ENCODE results near the gene GEMIN7. TPM values are rescaled to one million over a fixed set of nuclear protein-coding genes. Genes with fewer than 3 reads are reported as not detected.

GEMIN7 gene
- total and polyA plus RNA-seq, 12 donors = 4.0 to 29.0 (median 16.3) TPM

GRCh38 chr19:45121827-45122345, 42.8 kb downstream of the GEMIN7 start:
- no peaks in the 10 kb centered on the region for H3K27me3 ChIP-seq
- WGBS, 4 donors = 83 to 89% (median 86%) methylated on average over 3 to 11 of the region's 11 CpGs
- no peaks in the 10 kb centered on the region for H3K36me3 ChIP-seq (replicated peaks in 1 of 2)
- DNase-seq = no peak
- TF ChIP-seq CTCF (IDR thresholded peaks at IDR 0.05) = no peak
- TF ChIP-seq POLR2A (IDR thresholded peaks at IDR 0.05) = no peak
- no peaks in the 10 kb centered on the region for H3K9me3 ChIP-seq (replicated peaks in 1 of 3)
- H3K4me1 ChIP-seq (replicated peaks in 1 of 2) = peaks cover 24 to 53% of the 10 kb centered on the region in 2 donors
- no peak overlapping the region for H3K27ac ChIP-seq
- no peak overlapping the region for H3K4me3 ChIP-seq
- intact Hi-C loops (cut with DNase I) = no loop called here

GRCh38 chr19:45122832-45123231, 43.8 kb downstream of the GEMIN7 start:
- TF ChIP-seq POLR2A (IDR thresholded peaks at IDR 0.05) (no peak), CTCF (IDR thresholded peaks at IDR 0.05) (no peak)
- Histone ChIP-seq H3K9me3 (replicated peaks in 1 of 3) (no peaks in the 10 kb centered on the region), H3K4me1 (replicated peaks in 1 of 2) (peaks cover 17 to 45% of the 10 kb centered on the region in 2 donors), H3K27ac (peak overlapping the region in 1 of 5 donors; percentile 26), H3K4me3 (no peak overlapping the region), H3K36me3 (replicated peaks in 1 of 2) (no peaks in the 10 kb centered on the region), H3K27me3 (no peaks in the 10 kb centered on the region)
- intact Hi-C loops (cut with DNase I) = no loop called here
- WGBS, 4 donors = 39 to 51% (median 42%) methylated on average over 6 of the region's 6 CpGs
- no peak for DNase-seq

- Histone ChIP-seq H3K4me3 (no peak overlapping the region), H3K36me3 (replicated peaks in 1 of 2) (no peaks in the 10 kb centered on the region), H3K4me1 (replicated peaks in 1 of 2) (peaks cover 11 to 40% of the 10 kb centered on the region in 2 donors), H3K9me3 (replicated peaks in 1 of 3) (no peaks in the 10 kb centered on the region), H3K27me3 (no peaks in the 10 kb centered on the region), H3K27ac (peak overlapping the region in 1 of 5 donors; percentile 26)
- TF ChIP-seq POLR2A (IDR thresholded peaks at IDR 0.05) (no peak), CTCF (IDR thresholded peaks at IDR 0.05) (no peak)
- WGBS, 4 donors = 77 to 81% (median 77%) methylated on average over 6 to 9 of the region's 9 CpGs; no CpG with 5 or more reads in 1 of the 4 donors
- DNase-seq = no peak
- intact Hi-C loops (cut with DNase I) = no loop called here
These were observed 44.4 kb downstream of the GEMIN7 start for GRCh38 chr19:45123440-45123850.

GRCh38 chr19:45124021-45124420, 45.0 kb downstream of the GEMIN7 start:
- intact Hi-C loops (cut with DNase I) = no loop called here
- Histone ChIP-seq H3K36me3 (replicated peaks in 1 of 2) (no peaks in the 10 kb centered on the region), H3K4me1 (replicated peaks in 1 of 2) (peaks cover 7 to 40% of the 10 kb centered on the region in 2 donors), H3K27me3 (no peaks in the 10 kb centered on the region), H3K27ac (no peak overlapping the region), H3K9me3 (replicated peaks in 1 of 3) (no peaks in the 10 kb centered on the region), H3K4me3 (no peak overlapping the region)
- no peak for DNase-seq
- WGBS, 4 donors = 82 to 89% (median 87%) methylated on average over 6 of the region's 6 CpGs
- no peak for TF ChIP-seq POLR2A (IDR thresholded peaks at IDR 0.05)
- TF ChIP-seq CTCF (IDR thresholded peaks at IDR 0.05) = no peak

Measured in adrenal gland (tissue), 12 donors.